GM21619 (cell line): Measurements from ENCODE around the gene WFS1.

ENCODE experiments used
- ATAC-seq: cut with Tn5 transposase; IDR thresholded peaks from one replicate; pipeline ENCODE4 v1.9.1; 2021; ENCODE audit not compliant: unreplicated experiment

Gene WFS1

DNA sequence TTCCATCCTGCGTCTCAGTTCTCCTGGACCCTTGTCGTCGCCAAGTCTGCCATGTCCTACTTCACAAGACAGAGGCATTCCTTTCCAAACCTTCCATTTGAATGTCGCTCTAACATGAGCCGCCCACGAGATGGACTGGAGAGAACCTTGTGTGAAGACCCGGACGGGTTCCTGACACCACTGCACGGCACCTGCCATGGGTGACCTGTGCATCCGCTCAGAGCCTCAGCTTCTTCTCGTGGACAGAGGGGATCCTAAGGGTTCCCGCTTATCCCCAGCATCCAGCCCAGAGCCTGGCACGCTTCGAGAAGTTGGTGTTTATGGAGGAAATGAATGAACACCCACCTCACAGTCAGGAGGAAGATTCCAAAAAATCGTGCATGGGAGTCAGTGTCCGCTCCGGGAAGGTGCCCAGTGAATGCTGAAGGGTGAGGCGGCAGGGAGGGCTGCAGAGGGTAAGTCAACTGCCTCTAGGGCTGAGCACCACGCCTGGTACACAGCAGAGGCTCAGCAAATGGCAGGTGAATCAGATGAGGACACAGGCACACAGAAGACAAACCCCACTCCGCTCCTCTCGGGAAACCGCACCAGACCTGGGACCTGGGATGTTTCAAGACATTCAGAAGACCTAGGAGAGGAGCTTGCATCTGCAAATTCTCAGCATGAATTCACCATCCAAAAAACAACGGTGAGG lies 52.6 kb downstream of the WFS1 start:
- ATAC-seq = no peak

DNA sequence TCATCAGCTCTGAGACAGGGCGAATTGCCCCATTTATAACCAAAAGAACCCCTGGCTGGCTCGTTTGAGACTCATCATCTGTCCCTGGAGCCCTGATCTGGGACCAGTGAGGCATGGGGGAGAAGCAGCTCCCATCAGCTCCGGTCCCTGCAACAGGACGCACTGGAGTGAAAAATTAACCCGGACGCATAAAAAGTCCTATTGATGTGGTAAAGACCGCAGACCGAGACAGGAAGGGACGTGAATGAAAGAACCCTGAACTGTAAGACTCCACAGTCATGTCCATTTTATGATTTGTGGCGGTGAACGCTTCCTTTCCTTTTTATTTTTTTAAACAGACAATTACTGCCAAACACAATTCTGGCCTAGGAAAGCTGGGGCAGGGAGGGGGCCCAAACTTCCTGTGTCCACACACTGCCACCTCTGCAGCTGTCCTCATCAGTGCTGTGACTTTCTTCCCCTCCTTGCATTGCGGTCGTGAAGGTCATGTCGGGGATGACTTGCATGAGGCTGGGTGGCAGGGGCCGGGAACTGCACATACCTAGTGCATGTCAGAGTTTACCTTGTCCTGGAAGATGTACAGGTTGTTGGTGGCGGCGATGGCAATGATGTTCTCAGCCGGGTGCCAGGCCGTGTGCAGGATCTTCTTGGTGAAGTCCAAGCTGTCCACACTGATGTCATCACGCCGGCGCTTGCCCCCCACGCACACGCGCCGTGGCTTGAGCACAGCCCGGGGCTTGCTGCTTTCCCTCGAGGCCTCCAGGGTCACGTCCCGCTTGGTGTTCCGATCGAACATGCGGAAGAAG lies 53.3 kb downstream of the WFS1 start:
- ATAC-seq = peak; percentile 60

GRCh38 chr4:6324461-6324998 lies 54.9 kb downstream of the WFS1 start:
- no peak for ATAC-seq

- ATAC-seq = no peak
Measured at GRCh38 chr4:6324999-6325787, 55.5 kb downstream of the WFS1 start.

DNA sequence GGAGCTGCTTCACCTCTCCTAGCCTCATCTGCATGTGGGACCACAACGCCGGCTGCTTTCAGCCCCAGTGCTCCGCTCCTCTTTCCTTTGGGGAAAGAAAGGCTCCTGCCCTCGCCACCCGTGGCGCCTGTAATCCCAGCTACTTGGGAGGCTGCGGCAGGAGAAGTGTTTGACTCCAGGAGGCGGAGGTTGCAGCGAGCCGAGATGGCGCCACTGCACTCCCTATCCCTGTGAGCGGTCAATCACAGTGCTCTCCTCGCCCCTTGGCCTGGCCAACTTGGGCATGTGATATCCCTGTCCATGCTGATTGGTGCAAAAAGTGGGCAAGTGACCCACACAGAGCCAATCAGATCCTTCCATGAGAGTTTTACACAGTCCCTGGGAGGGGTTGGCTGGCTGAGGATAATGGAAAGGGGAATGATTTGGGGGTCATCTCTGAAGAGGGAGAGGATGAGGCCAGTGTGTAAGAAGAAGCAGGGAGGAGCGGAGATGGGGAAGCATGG lies 56.2 kb downstream of the WFS1 start:
- ATAC-seq = no peak

GRCh38 chr4:6326312-6327060 lies 56.8 kb downstream of the WFS1 start:
- ATAC-seq = no peak

- ATAC-seq = peak; percentile 59
Measured at GRCh38 chr4:6327220-6327917, 57.7 kb downstream of the WFS1 start.

GRCh38 chr4:6328526-6328925 lies 58.9 kb downstream of the WFS1 start:
- ATAC-seq = no peak

DNA sequence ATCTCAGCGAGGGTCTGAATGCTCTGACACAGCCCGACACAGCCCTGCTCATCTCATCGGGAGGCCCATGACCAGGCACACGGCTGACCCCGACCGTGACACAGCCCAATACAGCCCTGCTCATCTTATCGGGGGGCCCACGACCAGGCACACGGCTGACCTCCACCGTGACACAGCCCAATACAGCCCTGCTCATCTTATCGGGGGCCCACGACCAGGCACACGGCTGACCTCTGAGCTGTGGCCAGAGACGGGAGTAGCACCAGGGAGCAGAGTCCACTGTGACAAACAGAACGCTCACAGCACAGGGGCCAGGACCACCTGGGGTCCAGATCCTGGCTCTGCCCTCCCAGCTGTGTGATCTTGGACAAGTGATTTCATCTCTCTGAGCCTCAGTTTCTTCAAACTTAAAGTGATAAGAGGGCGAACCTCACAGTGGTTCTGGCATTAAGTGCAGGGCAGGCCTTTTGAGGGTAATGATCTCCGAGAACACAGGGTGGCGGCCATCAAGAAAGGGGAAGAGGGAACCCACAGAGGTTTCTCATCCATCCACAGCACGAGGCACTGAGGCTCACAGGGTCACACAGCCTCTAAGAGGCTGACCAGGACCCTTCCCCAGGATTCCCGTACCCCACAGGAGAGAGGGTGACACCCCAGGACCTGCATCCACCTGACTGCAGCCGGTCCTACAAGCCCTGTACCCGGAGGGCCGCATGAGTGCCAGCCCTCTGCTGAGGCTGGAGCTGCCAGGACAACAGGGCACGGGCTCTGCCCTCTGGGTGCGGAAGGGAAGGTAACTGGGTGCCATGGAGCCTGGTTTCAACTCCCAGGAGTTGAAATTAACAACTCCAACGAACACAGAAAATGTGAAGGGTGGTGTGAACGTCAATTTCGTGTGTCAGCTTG lies 60.1 kb downstream of the WFS1 start:
- ATAC-seq = no peak

DNA sequence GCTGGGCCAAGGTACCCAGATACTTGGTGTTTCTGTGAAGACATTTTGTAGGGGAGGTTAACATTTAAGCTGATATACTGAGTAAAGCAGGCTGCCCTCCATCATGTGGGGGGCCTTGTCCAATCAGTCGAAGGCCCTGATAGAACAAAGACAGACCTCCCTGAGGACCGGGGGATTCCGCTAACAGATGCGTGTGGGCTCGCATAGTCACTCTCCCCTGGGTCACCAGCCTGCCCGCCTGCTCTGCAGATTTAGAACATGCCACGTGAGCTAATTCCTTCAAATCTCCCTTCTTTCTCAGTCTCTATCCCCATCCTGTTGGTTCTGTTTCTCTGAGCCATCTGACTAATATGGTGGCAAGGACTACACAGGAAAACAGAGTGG lies 60.7 kb downstream of the WFS1 start:
- ATAC-seq = no peak

DNA sequence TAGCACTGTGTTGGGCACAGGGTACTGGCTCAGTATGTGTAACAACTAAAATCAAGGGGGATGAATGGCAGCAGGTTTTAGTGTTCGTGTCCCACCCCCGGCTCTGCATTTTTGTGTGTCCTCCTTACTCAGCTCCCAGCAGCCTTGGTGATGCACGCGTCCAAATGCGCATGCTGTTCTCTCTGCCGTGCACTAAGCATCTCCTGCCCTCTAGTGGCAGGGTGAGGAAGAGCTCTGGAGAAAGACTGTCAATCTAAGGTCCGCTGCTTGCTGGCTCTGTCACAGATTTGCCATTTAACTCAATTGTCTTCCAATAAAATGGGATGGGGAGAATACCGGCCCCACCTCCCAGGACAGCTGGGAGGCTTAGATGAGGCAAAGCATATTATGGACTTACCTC lies 61.4 kb downstream of the WFS1 start:
- ATAC-seq = no peak

- no peak for ATAC-seq
Measured at GRCh38 chr4:6331468-6331867, 61.8 kb downstream of the WFS1 start.

- ATAC-seq = no peak
Measured at GRCh38 chr4:6332042-6332668, 62.5 kb downstream of the WFS1 start.

DNA sequence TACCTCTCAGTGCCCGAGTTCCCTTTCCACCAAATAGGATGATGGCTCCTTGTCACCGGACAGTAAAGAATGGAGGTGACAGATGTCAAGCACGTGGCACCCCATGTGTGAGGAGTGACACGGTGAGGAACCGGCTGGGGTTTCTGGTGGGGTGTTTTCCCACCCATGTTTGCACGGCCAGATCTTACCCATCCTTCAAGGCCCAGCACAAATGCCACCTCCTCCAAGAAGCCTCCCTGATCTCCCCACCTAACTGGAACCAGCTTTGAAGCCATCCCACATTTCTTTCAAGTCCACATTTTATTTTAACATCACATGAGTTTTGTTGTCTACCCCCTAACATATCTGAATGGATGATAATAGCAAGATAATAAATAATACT lies 63.0 kb downstream of the WFS1 start:
- no peak for ATAC-seq

DNA sequence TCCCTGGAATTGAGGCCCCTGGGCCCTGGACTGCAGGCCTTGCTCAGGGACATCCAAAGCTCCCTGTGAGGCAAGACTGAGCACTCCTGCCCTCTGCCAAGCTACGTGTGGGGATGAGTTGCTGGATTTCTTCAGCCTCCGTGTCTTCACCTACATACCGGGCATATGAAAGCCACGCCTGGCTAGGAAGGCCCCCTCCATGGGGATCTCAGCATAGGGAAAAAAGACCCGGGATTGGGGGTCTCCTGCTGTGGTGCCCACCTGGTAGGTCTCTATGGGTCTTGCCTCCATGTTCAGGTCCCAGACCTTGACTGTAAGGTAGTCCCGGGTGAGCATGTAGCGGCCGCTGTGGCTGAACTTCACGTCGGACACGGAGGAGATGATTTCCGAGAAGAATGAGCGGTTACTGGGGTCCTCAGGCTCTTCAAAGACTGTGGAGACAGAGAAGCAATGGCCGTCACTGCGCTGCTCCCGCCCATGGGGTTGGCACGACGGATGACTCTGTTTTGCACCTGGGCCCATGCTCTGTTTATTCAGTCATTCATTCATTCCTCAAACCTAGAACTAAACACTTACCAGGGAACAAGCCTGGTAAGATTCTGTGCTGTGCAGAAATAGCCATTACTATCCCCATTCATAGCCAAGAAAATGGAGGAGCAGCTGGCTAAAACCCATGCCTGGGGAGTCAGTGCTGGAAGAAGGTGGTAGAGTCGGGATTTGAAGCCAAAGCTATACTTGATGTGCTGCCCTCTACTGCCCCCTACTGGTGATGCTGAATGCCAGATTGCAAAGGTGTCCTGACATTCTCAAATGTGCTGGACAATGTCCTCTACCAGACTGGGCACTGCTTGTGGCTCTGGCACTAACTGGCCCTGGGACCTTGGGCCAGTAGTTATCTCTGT lies 63.9 kb downstream of the WFS1 start:
- ATAC-seq = no peak

GRCh38 chr4:6334203-6334887 lies 64.7 kb downstream of the WFS1 start:
- ATAC-seq = no peak

- no peak for ATAC-seq
Measured at GRCh38 chr4:6335040-6335590, 65.5 kb downstream of the WFS1 start.
